ENCODE measurements around the gene ZSCAN26.
"Not testable (repeated sequence)": the region's sequence is repeated elsewhere in the genome, so short reads cannot be mapped to it uniquely, and the experiment has no call there.

The ZSCAN26 gene

DNA sequence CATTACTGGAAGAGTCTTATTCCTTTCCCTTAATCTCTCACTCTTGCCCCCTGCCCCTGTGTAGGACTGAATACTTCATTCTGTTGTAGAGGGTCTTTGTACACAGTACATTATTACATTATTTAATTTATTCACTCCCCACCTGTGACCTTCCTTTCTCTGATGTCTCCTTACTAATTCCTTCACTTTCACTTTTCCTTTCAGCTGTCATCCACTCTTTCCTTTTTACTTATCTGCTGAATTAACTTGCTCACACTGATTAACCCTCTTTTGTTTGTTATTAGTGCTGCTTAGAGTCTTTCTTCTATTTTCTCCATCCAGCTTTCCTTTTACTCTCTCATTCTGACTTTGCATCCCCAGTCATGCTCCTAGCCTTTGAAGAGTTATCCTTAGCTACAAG is 7.9 kb downstream of the ZSCAN26 start:
- H3K9me3 Mint-ChIP-seq, result no peaks in the 10 kb centered on the region
- H3K27me3 Mint-ChIP-seq (ENCODE audit: low read depth), result peaks cover under 1% of the 10 kb centered on the region
- peaks cover 10% of the 10 kb centered on the region for H3K4me1 Mint-ChIP-seq (ENCODE audit: low read depth)
- H3K36me3 Mint-ChIP-seq (ENCODE audit: low read depth), result peaks cover 32% of the 10 kb centered on the region
- no peak overlapping the region for H3K4me3 Mint-ChIP-seq
- H3K27ac Mint-ChIP-seq, result no peak overlapping the region

DNA sequence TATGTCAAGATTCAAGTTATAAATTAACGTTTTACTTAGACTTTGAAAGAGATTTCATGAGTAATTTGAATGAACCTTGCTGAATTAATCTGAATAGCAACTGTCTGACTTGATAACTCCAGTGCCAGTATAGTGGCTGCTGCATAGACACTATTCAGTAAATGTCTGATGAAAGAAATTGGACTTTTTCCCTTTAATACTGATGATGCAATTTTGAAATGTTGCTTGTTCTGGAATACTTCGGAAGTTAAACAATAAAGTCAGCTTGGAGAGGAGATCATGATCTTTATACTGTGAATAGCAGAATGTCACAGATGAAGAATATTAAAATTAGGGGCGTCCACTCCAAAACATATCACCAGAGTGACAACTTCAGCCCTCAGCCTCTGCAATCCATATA is 10.8 kb downstream of the ZSCAN26 start:
- H3K4me1 Mint-ChIP-seq (ENCODE audit: low read depth), result peaks cover 14% of the 10 kb centered on the region
- no peak overlapping the region for H3K27ac Mint-ChIP-seq
- no peaks in the 10 kb centered on the region for H3K9me3 Mint-ChIP-seq
- no peak overlapping the region for H3K4me3 Mint-ChIP-seq
- peaks cover 28% of the 10 kb centered on the region for H3K36me3 Mint-ChIP-seq (ENCODE audit: low read depth)
- peaks cover 4% of the 10 kb centered on the region for H3K27me3 Mint-ChIP-seq (ENCODE audit: low read depth)

GRCh38 chr6:28280595-28281287 is 13.8 kb downstream of the ZSCAN26 start:
- Mint-ChIP-seq H3K9me3 (no peaks in the 10 kb centered on the region), H3K4me1 (ENCODE audit: low read depth) (peaks cover 9% of the 10 kb centered on the region)

GRCh38 chr6:28281288-28282064 is 14.5 kb downstream of the ZSCAN26 start, which contains the start of gene PGBD1:
TSS of gene PGBD1 (plus strand) at chr6:28281572. CDS start at chr6:28283814, 2,242 bp downstream.
- peaks cover 8% of the 10 kb centered on the region for H3K36me3 Mint-ChIP-seq (ENCODE audit: low read depth)
- peaks cover 4% of the 10 kb centered on the region for H3K27me3 Mint-ChIP-seq (ENCODE audit: low read depth)
- H3K4me1 Mint-ChIP-seq (ENCODE audit: low read depth), result peaks cover 9% of the 10 kb centered on the region
- H3K9me3 Mint-ChIP-seq, result no peaks in the 10 kb centered on the region
- H3K4me3 Mint-ChIP-seq, result peak within 1 kb of the TSS; percentile 83
- H3K27ac Mint-ChIP-seq, result no peak within 1 kb of the TSS

More at GRCh38 chr6:28280595-28281287, 13.8 kb downstream of the ZSCAN26 start:
- Mint-ChIP-seq H3K4me3 (peak overlapping the region; percentile 83), H3K27ac (no peak overlapping the region), H3K36me3 (ENCODE audit: low read depth) (peaks cover 12% of the 10 kb centered on the region), H3K27me3 (ENCODE audit: low read depth) (peaks cover 4% of the 10 kb centered on the region)

DNA sequence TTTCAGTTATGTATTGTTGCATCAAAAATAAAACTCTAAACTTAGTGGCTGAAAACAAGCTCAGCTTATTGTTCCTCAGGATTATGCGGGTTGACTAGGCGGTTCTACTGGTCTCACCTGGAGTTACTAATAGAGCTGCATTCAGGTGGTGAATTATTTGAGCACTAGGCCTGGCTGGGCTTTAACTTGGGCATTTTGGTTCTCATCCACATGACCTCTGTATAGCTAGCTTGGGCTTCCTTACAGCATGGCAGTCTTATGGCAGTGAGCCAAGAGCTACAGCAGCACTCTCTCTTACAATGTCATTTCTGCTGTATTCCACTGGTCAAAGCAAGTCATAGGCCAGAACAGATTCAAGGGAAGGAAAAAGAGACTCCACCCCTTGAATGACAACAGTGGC is 16.0 kb downstream of the ZSCAN26 start:
- Mint-ChIP-seq H3K27ac (no peak overlapping the region), H3K4me1 (ENCODE audit: low read depth) (peaks cover 9% of the 10 kb centered on the region), H3K36me3 (ENCODE audit: low read depth) (peaks cover 7% of the 10 kb centered on the region), H3K9me3 (no peaks in the 10 kb centered on the region), H3K27me3 (ENCODE audit: low read depth) (peaks cover 4% of the 10 kb centered on the region), H3K4me3 (no peak overlapping the region)

DNA sequence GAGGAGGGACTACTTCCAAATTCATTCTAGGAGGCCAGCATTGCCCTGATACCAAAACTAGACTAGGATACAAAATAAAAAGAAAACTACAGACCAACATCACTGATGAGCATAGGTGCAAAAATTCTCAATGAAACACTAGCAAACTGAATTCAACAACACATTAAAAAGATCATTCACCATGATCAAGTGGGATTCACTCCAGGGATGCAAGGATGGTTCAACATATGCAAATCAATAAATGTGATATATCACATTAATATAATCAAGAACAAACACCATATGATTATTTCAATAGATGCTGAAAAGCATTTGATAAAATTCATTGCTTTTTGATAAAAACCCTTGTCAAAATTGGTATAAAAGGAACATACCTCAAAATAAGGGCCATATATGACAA is 24.6 kb downstream of the ZSCAN26 start:
- Mint-ChIP-seq H3K4me1 (ENCODE audit: low read depth) (no peaks in the 10 kb centered on the region), H3K36me3 (ENCODE audit: low read depth) (peaks cover 4% of the 10 kb centered on the region), H3K27ac (no peak overlapping the region), H3K27me3 (ENCODE audit: low read depth) (no peaks in the 10 kb centered on the region), H3K4me3 (no peak overlapping the region), H3K9me3 (no peaks in the 10 kb centered on the region)

GRCh38 chr6:28295326-28295725 is 28.4 kb downstream of the ZSCAN26 start:
- H3K27ac Mint-ChIP-seq, result no peak overlapping the region
- no peak overlapping the region for H3K4me3 Mint-ChIP-seq
- H3K27me3 Mint-ChIP-seq (ENCODE audit: low read depth), result no peaks in the 10 kb centered on the region
- H3K9me3 Mint-ChIP-seq, result no peaks in the 10 kb centered on the region
- H3K36me3 Mint-ChIP-seq (ENCODE audit: low read depth), result no peaks in the 10 kb centered on the region
- H3K4me1 Mint-ChIP-seq (ENCODE audit: low read depth), result no peaks in the 10 kb centered on the region

DNA sequence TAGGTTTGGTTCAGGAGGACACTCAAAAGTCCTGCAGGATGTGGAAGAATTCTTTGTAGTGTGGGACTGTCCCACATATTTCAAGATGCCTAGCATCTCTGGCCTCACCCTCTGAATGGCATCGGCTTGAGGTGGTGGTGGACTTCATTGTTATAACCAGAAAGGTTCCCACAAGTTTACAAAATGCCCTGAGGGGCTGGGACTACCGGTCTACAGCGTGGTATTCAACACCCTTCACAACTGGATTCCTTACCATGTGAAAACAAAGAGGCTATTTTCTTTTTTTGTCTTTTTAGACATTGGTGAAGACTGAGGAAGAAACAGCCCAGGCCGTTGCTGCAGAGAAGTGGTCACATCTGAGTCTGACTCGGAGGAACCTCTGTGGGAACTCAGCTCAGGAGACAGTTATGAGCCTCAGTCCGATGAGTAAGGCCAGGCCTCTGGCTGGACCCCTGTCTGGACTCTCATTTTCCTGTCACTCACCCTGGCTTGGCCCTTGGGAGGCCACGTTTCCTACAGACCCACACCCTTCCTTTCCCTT is 29.6 kb downstream of the ZSCAN26 start:
- Mint-ChIP-seq H3K9me3 (no peaks in the 10 kb centered on the region), H3K27me3 (ENCODE audit: low read depth) (no peaks in the 10 kb centered on the region), H3K27ac (no peak overlapping the region), H3K36me3 (ENCODE audit: low read depth) (peaks cover 2% of the 10 kb centered on the region), H3K4me1 (ENCODE audit: low read depth) (no peaks in the 10 kb centered on the region), H3K4me3 (no peak overlapping the region)

GRCh38 chr6:28303570-28303969 is 36.6 kb downstream of the ZSCAN26 start:
- peaks cover 3% of the 10 kb centered on the region for H3K4me1 Mint-ChIP-seq (ENCODE audit: low read depth)
- H3K9me3 Mint-ChIP-seq, result peaks cover 10% of the 10 kb centered on the region
- no peak overlapping the region for H3K27ac Mint-ChIP-seq
- no peak overlapping the region for H3K4me3 Mint-ChIP-seq
- H3K27me3 Mint-ChIP-seq (ENCODE audit: low read depth), result peaks cover 5% of the 10 kb centered on the region
- peaks cover 6% of the 10 kb centered on the region for H3K36me3 Mint-ChIP-seq (ENCODE audit: low read depth)

DNA sequence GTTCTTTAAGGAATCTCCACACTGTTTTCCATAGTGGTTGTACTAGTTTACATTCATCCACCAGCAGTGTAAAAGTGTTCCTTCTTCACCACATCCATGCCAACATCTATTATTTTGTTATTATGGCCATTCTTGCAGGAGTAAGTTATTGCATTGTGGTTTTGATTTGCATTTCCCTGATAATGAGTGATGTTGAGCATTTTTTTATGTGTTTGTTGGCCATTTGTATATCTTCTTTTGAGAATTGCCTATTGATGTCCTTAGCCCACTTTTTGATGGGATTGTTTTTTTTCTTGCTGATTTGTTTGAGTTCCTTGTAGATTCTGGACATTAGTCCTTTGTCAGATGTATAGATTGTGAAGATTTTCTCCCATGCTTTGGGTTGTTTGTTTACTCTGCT is 39.4 kb downstream of the ZSCAN26 start:
- not testable (repeated sequence) for H3K36me3 Mint-ChIP-seq (ENCODE audit: low read depth); H3K27ac Mint-ChIP-seq
- H3K27me3 Mint-ChIP-seq (ENCODE audit: low read depth), result peaks cover 11% of the 10 kb centered on the region

GRCh38 chr6:28311139-28311823 is 44.3 kb downstream of the ZSCAN26 start:
- peaks cover 10% of the 10 kb centered on the region for H3K9me3 Mint-ChIP-seq

More for the DNA sequence above, 39.4 kb downstream of the ZSCAN26 start:
- H3K9me3 Mint-ChIP-seq, result peaks cover 10% of the 10 kb centered on the region
- H3K4me1 Mint-ChIP-seq (ENCODE audit: low read depth); H3K4me3 Mint-ChIP-seq: not testable (repeated sequence)

DNA sequence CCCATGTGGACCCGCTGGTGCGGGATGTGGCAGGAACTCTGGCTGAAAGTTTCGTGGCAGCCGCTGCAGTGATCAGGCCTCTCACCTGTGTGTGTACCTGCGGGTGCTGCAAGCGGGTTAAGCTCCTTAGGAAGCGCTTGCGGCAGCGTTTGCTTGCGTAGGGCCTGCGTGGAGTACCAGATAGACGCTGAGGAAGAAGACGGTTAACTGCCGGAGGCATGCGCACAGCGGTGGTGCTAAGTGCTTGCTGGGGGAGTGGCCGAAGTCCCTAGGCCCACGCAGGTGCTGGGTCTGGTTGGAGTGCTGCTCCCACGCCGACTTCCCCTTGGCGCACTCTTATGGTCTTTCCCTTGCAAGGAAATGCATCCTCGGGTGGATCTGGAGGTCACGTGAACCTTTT is 46.0 kb downstream of the ZSCAN26 start:
- Mint-ChIP-seq H3K27ac (no peak overlapping the region), H3K27me3 (ENCODE audit: low read depth) (peaks cover 11% of the 10 kb centered on the region), H3K9me3 (no peaks in the 10 kb centered on the region), H3K36me3 (ENCODE audit: low read depth) (peaks cover 2% of the 10 kb centered on the region), H3K4me3 (no peak overlapping the region), H3K4me1 (ENCODE audit: low read depth) (no peaks in the 10 kb centered on the region)

More at GRCh38 chr6:28311139-28311823, 44.3 kb downstream of the ZSCAN26 start:
- H3K27ac Mint-ChIP-seq, result no peak overlapping the region
- no peaks in the 10 kb centered on the region for H3K36me3 Mint-ChIP-seq (ENCODE audit: low read depth)
- H3K4me3 Mint-ChIP-seq, result no peak overlapping the region
- H3K27me3 Mint-ChIP-seq (ENCODE audit: low read depth), result peaks cover 14% of the 10 kb centered on the region
- no peaks in the 10 kb centered on the region for H3K4me1 Mint-ChIP-seq (ENCODE audit: low read depth)

GRCh38 chr6:28315628-28316027 is 48.7 kb downstream of the ZSCAN26 start:
- Mint-ChIP-seq H3K9me3 (no peaks in the 10 kb centered on the region), H3K36me3 (ENCODE audit: low read depth) (peaks cover 2% of the 10 kb centered on the region), H3K27me3 (ENCODE audit: low read depth) (peaks cover 3% of the 10 kb centered on the region), H3K4me3 (no peak overlapping the region), H3K27ac (no peak overlapping the region), H3K4me1 (ENCODE audit: low read depth) (no peaks in the 10 kb centered on the region)

DNA sequence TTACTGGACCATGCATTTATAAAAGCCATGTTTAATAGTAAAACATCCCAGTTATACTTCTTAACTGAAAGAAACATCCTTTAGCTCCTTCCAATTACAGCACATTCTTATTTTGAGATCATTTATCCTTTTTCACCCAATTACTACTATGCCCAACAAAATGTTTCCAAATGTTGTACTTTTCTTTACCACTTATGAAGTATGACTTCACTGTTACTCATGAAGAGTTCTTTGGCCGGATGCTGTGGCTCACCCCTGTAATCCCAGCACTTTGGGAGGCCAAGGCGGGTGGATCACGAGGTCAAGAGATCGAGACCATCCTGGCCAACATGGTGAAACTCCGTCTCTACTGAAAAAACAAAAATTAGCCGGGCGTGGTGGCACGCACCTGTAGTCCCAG is 50.9 kb downstream of the ZSCAN26 start:
- not testable (repeated sequence) for H3K4me3 Mint-ChIP-seq; H3K27me3 Mint-ChIP-seq (ENCODE audit: low read depth); H3K4me1 Mint-ChIP-seq (ENCODE audit: low read depth); H3K9me3 Mint-ChIP-seq; H3K36me3 Mint-ChIP-seq (ENCODE audit: low read depth); H3K27ac Mint-ChIP-seq

All from T-helper 1 cell treated with Interleukin-12 subunit alpha and Interleukin-12 subunit beta and Interleukin-4 antibody, amounts not matched to agents 30 μg/mL and 1 μg/mL, for 36 hours (primary cell).